GM13976 (cell line): Measurements from ENCODE around the gene QRICH1.
A peak's percentile ranks its signal among the peaks of the same experiment; 100 is the strongest.

ENCODE experiments used
- DNase-seq: peaks from one replicate; pipeline ENCODE4 v3.0.0; 2012; ENCODE audit warnings: low spot score
- in situ Hi-C: fragments of 300-500 bp; cut with MboI; formaldehyde crosslinking; loops from one replicate; pipeline ENCODE4 v1.12.0; 2022; ENCODE audit warnings: low sequenced_read_pairs, mixed read lengths, inconsistent platforms; ENCODE audit not compliant: unreplicated experiment
- TF ChIP-seq, protein P1 (sequence below): IDR thresholded peaks from 2 replicates; pipeline ENCODE4 v1.5.1; 2012; ENCODE audit warnings: borderline replicate concordance, mild to moderate bottlenecking; ENCODE audit not compliant: insufficient read depth; ENCODE audit errors: extremely low read depth, missing control alignments, control extremely low read depth

The QRICH1 gene

DNA sequence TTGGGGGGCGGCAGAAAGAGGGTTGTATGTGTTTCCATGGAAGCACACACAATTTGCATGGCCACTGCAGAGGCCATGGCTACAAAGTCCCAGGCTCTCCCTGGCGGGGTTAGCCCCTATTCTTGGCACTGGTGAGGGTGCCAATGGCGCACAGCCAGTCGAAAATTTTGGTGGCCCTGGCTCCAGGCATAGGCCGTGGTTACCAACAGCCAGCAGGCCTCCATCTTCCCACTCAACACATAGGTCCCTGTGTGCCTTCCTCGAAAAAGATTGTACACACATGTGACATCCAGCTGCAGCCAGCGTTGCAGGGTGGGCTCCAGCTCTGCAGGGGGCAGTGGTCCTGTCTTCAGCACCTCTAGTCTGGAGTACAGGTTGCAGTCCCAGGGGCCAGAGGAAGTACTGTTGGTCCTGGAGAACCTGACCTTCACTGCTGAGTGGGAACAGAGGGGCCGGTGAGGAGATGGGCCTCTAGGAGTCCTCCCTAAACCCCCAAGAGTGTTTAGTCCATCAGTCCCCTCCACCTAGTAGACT lies 96.7 kb downstream of the QRICH1 start:
- in situ Hi-C loops, result no loop called here
- DNase-seq, result peak; percentile 13
- TF ChIP-seq, protein P1, sequence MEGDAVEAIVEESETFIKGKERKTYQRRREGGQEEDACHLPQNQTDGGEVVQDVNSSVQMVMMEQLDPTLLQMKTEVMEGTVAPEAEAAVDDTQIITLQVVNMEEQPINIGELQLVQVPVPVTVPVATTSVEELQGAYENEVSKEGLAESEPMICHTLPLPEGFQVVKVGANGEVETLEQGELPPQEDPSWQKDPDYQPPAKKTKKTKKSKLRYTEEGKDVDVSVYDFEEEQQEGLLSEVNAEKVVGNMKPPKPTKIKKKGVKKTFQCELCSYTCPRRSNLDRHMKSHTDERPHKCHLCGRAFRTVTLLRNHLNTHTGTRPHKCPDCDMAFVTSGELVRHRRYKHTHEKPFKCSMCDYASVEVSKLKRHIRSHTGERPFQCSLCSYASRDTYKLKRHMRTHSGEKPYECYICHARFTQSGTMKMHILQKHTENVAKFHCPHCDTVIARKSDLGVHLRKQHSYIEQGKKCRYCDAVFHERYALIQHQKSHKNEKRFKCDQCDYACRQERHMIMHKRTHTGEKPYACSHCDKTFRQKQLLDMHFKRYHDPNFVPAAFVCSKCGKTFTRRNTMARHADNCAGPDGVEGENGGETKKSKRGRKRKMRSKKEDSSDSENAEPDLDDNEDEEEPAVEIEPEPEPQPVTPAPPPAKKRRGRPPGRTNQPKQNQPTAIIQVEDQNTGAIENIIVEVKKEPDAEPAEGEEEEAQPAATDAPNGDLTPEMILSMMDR, result no peak

DNA sequence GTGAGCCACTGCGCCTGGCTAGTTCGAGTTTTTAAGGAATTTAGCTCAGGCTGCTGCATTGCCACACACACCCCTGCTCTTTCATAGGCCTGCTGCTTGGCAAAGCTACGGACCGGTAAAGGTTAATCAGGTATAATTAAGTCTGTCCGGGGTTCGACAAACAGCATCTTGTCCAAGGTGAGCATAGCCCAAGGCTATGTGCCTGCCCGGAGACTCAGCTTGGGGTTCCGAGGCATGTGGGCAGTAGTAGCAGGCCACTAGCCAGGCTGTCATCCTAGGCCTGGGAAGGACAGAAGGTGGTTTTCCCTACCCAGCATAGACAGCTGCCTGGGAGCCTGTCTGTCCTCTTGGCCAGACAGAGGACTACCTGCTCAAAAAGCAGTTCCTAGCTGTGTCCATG lies 97.2 kb downstream of the QRICH1 start:
- TF ChIP-seq, protein P1, result no peak
- in situ Hi-C loops, result no loop called here

DNA sequence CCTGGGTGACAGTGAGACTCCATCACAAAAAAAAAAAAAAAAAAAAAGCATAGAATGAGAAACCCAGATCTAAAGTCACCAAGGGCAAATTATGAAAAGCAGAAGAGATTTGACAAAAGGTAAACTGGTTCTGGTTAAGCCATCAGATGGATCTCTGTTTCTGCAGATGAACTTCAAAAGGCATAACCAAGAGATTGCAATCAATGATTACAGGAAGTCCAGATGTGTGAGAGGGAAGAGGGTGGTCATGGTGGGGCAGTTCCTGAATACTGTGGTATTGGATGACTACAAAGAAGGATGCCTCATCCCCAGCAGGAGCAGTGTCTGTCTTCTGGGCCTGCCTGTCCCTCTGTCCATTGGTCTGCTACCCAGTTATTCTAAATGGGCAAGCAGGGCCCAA lies 100.0 kb downstream of the QRICH1 start:
- DNase-seq, result no peak
- TF ChIP-seq, protein P1, result no peak
- in situ Hi-C loops, result no loop called here

More for the DNA sequence above, 97.2 kb downstream of the QRICH1 start:
- no peak for DNase-seq

DNA sequence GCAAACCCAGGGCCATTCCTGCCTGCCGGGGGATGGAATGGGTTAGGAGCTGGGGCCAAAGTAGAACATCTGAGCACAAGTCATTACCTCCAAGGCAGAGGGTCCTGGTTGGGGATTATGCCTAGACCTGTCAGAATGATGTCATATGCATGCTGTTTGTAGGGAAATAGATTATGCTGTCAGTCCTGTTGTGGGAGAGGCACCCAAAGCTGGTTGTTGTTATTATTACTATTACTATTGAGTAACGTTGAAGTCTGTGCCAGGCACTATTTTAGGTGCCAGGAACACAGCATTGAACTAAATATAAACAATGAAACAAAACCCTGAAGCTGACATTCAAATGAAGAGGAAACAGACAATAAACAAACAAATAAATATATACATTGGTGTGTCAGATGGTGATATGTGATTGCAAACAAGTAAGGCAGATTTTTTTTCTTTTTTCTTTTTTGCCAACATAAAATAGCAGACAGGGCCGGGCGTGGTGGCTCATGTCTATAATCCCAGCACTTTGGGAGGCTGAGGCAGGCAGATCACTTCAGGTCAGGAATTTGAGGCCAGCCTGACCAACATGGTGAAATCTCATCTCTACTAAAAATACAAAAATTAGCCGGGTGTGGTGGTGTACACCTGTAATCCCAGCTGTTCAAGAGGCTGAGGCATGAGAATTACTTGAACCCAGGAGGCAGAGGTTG lies 101.9 kb downstream of the QRICH1 start:
- TF ChIP-seq, protein P1, result no peak
- in situ Hi-C loops, result no loop called here
- no peak for DNase-seq

DNA sequence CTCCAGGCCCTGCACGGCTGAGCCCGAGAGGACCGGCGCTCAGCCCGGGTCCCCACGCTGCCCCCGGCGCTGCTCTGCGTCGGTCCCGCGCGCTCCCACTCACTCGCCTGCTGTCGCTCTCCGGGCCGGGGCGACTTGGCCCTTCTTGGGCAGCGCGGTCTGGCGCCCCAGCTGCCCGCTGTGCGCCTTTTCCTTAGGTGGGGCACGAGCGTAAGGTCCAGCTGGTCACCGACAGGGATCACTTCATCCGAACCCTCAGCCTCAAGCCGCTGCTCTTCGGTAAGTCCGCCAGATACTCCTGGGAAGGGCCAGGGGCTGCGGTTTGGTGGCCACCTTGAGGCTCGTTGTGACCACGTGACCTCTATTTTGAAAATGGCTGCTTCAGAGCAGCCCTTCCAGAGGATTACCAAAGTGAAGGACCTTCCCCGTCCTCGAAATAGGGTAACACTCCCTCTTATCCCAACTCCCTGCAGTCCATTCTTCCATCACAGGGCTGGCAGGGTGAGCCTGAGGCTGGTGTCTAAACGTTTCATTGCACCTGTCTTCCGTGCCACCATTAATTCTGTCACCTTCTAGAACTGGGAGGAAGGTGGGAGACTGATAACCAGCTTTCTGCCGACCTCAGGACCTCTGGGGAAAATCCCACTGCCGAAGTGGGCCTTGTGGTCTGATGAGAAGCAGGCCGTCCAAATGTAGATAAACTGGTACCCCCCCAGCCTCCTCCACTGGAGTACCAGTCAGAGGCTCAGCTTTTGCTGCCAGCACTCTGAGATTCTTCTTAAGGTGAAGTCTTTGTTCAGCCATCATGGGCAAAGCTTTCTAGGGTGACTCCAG lies 103.0 kb downstream of the QRICH1 start:
- TF ChIP-seq, protein P1, result no peak
- in situ Hi-C loops, result no loop called here
- no peak for DNase-seq

DNA sequence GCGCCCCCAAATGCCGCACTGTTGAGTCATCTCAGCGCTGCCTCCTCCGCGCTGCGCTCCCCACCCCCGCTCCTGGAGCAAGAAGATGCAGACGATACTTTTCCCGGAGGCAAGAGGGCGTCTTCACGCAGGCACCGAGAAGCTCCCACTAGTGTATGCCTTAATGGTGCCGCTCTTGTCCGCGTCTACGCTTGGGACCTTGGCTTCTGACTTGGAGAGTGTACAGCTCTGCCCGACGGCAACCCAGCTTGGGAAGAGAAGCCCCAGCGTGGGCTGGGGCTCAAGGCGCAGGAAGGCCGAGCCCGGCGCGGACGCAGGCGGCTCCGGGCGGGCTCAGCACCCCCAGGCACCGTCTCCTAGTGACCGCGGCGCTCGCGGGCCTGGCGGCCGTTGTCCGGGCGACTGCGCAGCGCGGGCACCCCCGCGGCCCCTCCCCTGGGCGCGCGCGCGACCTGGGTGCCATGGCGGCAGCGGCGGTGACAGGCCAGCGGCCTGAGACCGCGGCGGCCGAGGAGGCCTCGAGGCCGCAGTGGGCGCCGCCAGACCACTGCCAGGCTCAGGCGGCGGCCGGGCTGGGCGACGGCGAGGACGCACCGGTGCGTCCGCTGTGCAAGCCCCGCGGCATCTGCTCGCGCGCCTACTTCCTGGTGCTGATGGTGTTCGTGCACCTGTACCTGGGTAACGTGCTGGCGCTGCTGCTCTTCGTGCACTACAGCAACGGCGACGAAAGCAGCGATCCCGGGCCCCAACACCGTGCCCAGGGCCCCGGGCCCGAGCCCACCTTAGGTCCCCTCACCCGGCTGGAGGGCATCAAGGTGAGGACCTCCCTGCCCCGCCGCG lies 103.9 kb downstream of the QRICH1 start, which contains the start of gene P4HTM:
Gene P4HTM (plus strand): TSS at position 446 of the 840 bp plus-strand sequence. CDS start 16 bp downstream, at position 462.
- TF ChIP-seq, protein P1, result peak; percentile 33
- in situ Hi-C loops, result no loop called here
- peak; percentile 81 for DNase-seq
